SW480 (cell line): ENCODE data around the gene RPL15.
"Not testable (repeated sequence)": the region's sequence is repeated elsewhere in the genome, so short reads cannot be mapped to it uniquely, and the experiment has no call there.

Source experiments
- DNase-seq: peaks from one replicate; pipeline ENCODE4 v3.0.0-alpha.2; 2016; ENCODE audit warnings: low spot score

Gene RPL15

DNA sequence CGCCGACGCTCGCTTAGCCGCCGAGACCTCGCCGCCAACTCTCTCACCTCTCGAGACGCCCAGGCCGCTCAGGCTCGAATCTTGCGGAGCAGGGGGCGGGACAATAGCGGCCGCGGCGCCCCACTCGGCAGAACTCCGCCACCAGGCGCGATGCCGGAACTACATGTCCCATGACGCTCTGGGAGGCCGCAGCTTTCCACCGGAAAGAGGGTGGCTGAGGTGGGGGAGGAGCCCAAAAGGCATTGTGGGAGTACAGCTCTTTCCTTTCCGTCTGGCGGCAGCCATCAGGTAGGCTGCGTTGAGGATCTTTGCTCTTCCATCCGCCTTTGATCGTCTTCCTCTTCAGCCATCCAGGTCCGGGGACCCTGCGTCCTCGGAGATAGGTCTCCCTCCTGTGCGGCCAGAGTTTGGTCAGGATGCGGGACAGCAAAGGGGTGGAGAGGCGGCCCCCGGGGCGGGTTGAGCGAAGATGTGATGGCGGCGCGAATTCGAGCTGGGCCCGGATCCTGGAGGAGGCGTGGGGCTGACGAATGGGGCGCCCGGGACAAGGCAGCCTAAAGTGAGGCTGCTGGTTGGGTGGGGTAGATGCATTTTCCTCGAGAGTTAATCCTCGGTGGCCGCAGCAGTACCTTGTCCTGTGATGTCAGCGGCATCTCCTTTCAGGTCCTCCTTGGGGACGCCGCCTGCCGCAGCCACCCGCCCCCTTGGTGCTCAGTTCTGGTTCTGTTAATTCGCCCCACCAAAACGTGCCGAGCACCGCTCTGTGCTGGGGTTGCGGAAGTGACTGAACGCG is at the start of gene RPL15, which contains the start of gene NKIRAS1:
Gene RPL15, plus strand, starts transcription at position 247 of the 793 bp plus-strand sequence. CDS start 728 bp downstream, outside the sequence.
Gene NKIRAS1, minus strand, starts transcription at position 105 of the 793 bp plus-strand sequence. CDS start 6,086 bp downstream, outside the sequence.
- DNase-seq = peak; percentile 96

GRCh38 chr3:23867400-23867799 is 49.5 kb upstream of the RPL15 start:
- DNase-seq = no peak

DNA sequence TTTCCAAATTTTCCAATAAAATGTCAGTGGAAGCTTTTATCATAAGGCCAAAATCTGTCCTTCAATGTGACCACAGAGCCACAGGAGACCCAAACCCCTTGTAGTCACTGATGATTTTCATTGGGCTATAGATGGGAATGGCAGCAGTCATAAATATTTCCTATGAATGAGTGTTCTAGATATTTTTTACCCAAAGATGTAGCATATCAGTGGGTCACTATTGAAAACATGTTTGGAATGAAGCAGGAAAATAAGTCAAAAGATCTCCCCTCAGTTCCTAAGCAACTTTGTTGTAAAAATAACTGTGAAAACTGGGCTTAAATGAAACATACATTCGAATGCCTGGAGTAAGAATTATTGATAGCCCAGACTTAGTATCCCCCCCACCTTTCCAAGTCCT is 49.1 kb upstream of the RPL15 start:
- no peak for DNase-seq

- no peak for DNase-seq
Measured at GRCh38 chr3:23869977-23870662, 46.8 kb upstream of the RPL15 start.

- not testable (repeated sequence) for DNase-seq
Measured at GRCh38 chr3:23870663-23871043, 46.3 kb upstream of the RPL15 start.

DNA sequence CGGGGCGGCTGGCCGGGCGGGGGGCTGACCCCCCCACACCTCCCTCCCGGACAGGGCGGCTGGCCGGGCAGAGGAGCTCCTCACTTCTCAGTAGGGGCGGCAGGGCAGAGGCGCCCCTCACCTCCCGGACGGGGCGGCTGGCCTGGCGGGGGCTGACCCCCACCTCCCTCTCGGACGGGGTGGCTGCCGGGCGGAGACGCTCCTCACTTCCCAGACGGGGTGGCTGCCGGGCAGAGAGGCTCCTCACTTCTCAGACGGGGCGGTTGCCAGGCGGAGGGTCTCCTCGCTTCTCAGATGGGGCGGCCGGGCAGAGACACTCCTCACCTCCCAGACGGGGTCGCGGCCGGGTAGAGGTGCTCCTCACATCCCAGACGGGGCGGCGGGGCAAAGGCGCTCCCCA is 45.6 kb upstream of the RPL15 start:
- not testable (repeated sequence) for DNase-seq

DNA sequence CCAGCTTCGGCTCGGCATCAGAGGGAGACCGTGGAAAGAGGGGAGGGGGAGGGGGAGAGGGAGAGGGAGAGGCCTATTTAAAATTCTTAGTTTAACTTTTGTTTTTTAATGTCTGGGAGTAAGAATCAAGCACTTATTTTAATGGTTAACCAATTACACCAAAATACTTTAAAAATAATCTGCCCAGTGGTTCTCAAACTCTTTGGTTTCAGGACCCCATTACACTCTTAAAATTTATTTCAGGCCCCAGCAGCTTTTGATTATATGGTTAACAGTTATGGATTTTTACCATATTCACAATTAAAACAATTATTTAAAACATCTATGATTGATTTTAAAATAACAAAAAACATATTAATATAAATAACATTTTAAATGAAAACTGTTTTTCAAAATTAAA is 44.6 kb upstream of the RPL15 start:
- no peak for DNase-seq

DNA sequence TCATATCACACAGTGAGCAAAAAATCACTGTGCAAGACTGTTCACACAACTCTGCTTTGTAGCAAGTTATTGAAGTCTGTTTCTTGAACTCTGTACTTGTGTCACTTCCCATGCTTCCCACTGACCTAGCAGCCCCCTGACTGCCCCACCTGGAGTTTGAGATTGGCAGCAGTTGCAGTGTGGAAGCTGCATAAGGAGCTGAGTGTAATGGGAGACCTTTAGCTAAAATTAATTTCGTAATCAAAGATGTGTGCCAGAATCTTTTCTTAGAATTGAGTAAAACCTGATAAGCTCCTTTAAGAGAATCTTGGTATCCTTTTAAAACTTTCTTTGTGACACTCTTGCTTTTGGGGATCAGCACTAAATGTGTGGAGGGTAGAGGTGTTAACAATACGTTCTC is 43.0 kb upstream of the RPL15 start:
- no peak for DNase-seq

DNA sequence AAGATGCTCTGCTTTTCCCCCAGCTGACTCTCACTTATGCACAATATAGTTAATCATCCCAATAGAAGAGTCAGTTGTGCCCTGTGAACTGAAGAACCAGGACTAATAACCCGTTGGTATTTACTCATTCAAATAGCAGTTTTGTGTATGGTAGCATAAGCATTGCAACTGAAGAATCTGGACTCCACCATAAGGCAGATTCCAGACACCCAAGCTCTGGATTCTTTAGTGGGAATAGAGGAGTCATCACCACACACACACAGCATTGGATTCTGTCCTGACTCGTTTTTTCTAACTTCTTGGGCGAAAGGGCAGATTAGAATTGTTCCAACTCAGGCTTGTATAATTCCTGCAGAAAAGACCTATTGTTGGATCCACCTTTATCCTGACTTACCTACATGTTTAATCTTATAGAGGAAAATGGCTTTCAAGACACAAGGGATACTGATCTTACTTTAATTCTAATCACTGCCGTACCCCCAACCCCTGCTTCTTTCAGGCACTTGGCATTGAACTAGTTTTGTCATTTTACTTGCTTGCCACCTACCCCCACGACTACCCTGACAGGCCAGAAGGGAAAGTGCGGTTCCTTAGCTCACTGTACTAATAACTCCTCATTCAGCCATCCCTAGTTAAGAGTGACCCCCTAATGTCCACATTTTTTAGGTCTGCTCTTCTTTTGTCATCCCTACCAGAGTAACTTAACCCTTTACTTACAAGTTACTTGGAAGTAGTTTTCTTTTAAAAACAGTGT is 42.4 kb upstream of the RPL15 start:
- no peak for DNase-seq

GRCh38 chr3:23875113-23875725 is 41.7 kb upstream of the RPL15 start:
- no peak for DNase-seq

- no peak for DNase-seq
Measured at GRCh38 chr3:23876923-23877322, 40.0 kb upstream of the RPL15 start.

GRCh38 chr3:23877329-23877980 is 39.5 kb upstream of the RPL15 start:
- no peak for DNase-seq

- no peak for DNase-seq
Measured at GRCh38 chr3:23879485-23879884, 37.4 kb upstream of the RPL15 start.

DNA sequence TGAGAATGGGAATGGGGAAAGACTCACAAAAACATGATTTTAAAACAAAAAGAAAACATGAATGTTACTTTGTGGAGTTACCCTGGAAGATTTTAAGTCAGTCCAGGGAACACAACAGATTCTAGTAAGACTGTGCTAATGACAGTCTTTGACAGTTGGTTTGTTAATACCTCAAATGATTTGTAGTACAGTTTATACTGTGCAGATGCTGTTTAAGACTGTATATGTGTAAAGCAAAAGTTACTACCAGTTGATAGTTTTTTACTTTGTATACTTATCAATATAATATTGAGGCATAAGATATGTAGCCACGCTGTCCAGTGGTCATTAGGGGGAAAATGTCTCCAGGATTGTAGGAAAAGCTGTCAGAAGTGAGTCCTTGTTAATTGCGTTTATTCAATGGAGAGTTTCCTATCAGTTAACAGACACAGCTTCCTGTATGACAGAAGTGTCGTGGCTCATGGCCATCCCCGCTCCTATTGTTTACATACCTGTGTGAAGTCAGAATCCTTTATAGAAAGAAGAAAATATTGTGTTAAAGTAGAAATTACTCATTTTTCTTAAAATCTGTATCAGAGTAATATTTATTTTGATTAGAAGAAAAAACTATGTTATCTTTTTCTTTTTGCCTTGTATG is 36.1 kb upstream of the RPL15 start:
- DNase-seq = no peak

DNA sequence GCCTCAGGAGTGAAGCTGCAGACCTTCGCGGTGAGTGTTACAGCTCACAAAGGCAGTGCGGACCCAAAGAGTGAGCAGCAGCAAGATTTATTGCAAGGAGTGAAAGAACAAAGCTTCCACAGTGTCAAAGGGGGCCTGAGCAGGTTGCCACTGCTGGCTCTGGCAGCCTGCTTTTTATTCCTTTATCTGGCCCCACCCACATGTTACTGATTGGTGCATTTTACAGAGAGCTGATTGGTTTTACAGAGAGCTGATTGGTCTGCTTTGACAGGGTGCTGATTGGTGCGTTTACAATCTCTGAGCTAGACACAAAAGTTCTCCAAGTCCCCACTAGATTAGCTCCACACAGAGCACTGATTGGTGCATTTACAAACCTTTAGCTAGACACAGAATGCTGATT is 34.9 kb upstream of the RPL15 start:
- not testable (repeated sequence) for DNase-seq

DNA sequence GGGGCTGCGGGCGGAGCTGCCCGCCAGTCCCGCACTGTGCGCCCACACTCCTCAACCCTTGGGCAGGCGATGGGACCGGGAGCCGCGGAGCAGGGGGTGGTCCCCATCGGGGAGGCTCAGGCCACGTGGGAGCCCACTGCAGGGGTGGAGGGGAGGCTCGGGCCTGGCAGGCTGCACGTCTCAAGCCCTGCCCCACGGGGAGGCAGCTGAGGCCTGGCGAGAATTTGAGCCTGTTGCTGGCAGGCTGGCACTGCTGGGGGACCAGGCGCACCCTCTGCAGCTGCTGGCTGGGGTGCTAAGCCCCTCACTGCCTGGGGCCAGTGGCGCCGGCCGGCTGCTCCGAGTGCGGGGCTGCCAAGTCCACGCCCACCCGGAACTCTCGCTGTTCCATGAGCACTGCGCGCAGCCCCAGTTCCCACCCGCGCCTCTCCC is 34.4 kb upstream of the RPL15 start:
- DNase-seq = no peak

DNA sequence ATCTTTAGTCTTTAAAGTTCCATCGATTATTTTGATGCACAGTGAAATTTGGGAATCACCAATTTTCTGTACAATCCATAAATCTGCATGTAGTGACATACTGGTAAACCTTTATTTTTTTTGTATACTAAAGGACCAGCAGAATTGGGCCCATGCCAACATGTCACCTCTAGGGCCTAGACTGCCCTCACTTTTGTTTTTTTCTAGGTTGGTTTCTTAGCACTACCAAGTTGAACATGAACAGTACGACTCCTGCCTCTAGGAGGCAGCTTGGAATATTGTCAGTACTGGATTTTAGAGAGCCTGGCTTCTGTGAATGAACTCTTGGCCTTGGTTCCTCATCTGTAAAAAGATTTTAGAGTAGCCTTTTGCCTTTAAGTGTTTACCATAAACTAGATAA is 32.5 kb upstream of the RPL15 start:
- DNase-seq = no peak

DNA sequence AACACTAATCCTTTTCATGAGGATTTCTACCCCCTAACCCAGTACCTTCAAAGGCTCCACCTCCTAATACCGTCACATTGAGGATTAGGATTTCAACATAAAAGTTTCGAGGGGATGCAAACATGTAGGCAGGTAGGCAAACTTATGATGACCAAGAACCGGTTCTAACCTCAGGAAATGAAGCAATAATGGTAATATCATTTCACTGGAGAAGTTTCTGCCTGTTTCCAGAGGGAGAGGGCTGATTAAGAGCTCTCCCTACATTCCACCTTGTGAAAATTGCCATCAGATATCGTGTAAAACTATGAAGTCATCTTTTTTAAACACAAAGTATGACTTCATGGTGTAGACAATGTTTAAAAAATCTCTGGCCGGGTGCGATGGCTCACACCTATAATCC is 31.7 kb upstream of the RPL15 start:
- DNase-seq = no peak

- DNase-seq = no peak
Measured at GRCh38 chr3:23886311-23886710, 30.6 kb upstream of the RPL15 start.

- DNase-seq = peak; percentile 9
Measured at GRCh38 chr3:23888617-23889228, 28.2 kb upstream of the RPL15 start.

DNA sequence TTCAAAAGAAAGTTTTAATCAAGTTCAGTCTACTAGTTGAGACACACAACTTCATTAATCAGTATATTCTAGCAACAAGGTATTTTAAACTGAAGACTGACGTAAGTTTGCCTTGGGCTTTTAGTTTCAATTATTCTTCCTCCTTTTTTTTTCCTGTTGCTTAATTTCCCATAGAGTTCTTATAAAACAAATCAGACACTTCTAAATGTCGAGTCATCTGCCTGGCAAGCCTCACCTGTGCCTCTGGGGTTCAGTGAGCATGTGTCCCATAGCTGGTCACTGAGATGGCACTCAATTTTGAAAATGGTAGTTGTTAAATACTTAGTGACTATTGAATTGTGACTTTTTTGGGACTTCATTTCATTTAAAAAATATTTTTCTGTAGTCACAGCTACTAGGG is 27.5 kb upstream of the RPL15 start:
- DNase-seq = no peak
